GM10266 (cell line): ENCODE results near the gene RNF2.

Experiments
- DNase-seq: peaks from one replicate; pipeline ENCODE4 v3.0.0; 2012; ENCODE audit errors: extremely low spot score
- CTCF ChIP-seq: IDR thresholded peaks from 2 replicates; pipeline ENCODE4 v1.5.1; 2012; ENCODE audit warnings: mild to moderate bottlenecking, low read depth; ENCODE audit not compliant: control insufficient read depth, insufficient read depth; ENCODE audit errors: missing control alignments

RNF2 gene

GRCh38 chr1:185112356-185112755, 67.0 kb downstream of the RNF2 start:
- no peak for DNase-seq
- no peak for TF ChIP-seq CTCF

- TF ChIP-seq CTCF, result no peak
- DNase-seq, result no peak
Measured at GRCh38 chr1:185129708-185130107, 84.3 kb downstream of the RNF2 start.

GRCh38 chr1:185132534-185132933, 87.2 kb downstream of the RNF2 start:
- TF ChIP-seq CTCF, result no peak
- no peak for DNase-seq

- TF ChIP-seq CTCF, result no peak
Measured at GRCh38 chr1:185137896-185138545, 92.7 kb downstream of the RNF2 start.

GRCh38 chr1:185139246-185139645, 93.9 kb downstream of the RNF2 start:
- no peak for DNase-seq
- no peak for TF ChIP-seq CTCF

More at GRCh38 chr1:185137896-185138545, 92.7 kb downstream of the RNF2 start:
- DNase-seq, result no peak

GRCh38 chr1:185144233-185144632, 98.9 kb downstream of the RNF2 start:
- DNase-seq, result no peak
- no peak for TF ChIP-seq CTCF

- no peak for DNase-seq
Measured at GRCh38 chr1:185151215-185151614, 105.9 kb downstream of the RNF2 start.

More at GRCh38 chr1:185151215-185151614, 105.9 kb downstream of the RNF2 start:
- TF ChIP-seq CTCF, result no peak
